Measurements from ENCODE around the gene SELENOP. TPM values are rescaled to one million over a fixed set of nuclear protein-coding genes. Genes with fewer than 3 reads are reported as not detected.

Gene SELENOP
- total RNA-seq, 4 donors from 2014 or later: 206 to 286 (median 238) TPM

DNA sequence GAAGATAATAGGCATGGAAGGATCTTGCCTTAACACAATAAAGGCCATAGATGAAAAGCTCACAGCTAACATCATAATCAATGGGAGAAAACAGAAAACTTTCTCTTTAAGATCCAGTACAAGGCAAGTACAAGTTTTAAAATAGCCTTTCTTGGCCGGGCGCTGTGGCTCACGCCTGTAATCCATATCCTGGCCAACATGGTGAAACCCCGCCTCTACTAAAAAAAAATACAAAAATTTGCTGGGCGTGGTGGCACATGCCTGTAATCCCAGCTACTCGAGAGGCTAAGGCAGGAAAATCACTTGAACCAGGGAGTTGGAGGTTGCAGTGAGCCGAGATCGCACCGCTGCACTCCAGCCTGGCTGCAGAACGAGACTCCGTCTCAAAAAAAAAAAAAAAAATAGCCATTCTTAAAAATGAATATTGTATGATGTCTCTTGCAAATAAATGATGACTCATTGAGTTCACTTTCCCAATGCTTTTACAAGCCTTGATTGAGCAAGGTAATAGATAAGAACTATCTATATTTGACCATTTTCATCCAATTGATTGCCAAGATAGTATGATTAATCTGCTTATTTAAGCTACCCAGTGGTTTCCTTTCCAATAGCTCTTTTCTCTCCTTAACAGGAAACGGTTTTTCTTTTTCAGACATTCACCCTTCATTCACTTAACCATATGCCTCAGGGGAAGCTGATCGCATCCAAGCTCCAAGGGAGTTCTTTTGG lies 39.3 kb downstream of the SELENOP start:
- TF ChIP-seq POLR2AphosphoS5 (IDR thresholded peaks at IDR 0.05) (no peak), EP300 (IDR thresholded peaks at IDR 0.05) (no peak), POLR2A (IDR thresholded peaks at IDR 0.05) (no peak)
- TF ChIP-seq, protein P1, sequence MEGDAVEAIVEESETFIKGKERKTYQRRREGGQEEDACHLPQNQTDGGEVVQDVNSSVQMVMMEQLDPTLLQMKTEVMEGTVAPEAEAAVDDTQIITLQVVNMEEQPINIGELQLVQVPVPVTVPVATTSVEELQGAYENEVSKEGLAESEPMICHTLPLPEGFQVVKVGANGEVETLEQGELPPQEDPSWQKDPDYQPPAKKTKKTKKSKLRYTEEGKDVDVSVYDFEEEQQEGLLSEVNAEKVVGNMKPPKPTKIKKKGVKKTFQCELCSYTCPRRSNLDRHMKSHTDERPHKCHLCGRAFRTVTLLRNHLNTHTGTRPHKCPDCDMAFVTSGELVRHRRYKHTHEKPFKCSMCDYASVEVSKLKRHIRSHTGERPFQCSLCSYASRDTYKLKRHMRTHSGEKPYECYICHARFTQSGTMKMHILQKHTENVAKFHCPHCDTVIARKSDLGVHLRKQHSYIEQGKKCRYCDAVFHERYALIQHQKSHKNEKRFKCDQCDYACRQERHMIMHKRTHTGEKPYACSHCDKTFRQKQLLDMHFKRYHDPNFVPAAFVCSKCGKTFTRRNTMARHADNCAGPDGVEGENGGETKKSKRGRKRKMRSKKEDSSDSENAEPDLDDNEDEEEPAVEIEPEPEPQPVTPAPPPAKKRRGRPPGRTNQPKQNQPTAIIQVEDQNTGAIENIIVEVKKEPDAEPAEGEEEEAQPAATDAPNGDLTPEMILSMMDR (IDR thresholded peaks at IDR 0.05): no peak
- Histone ChIP-seq H3K4me1 (peaks cover 3% of the 10 kb centered on the region), H3K36me3 (no peaks in the 10 kb centered on the region), H3K9me3 (no peaks in the 10 kb centered on the region), H3K27ac (no peak overlapping the region), H3K27me3 (no peaks in the 10 kb centered on the region), H3K4me3 (peak overlapping the region; percentile 24)
- 32% methylated on average over 13 of the region's 13 CpGs for WGBS
- DNase-seq (ENCODE audit: low spot score in 2 of 2): no peak

- TF ChIP-seq, protein P1 (IDR thresholded peaks at IDR 0.05): no peak
- TF ChIP-seq POLR2AphosphoS5 (IDR thresholded peaks at IDR 0.05) (no peak), EP300 (IDR thresholded peaks at IDR 0.05) (no peak), POLR2A (IDR thresholded peaks at IDR 0.05) (no peak)
- H3K36me3 ChIP-seq: no peaks in the 10 kb centered on the region
- H3K9me3 ChIP-seq: no peaks in the 10 kb centered on the region
- no peaks in the 10 kb centered on the region for H3K27me3 ChIP-seq
- H3K27ac ChIP-seq: no peak overlapping the region
- H3K4me3 ChIP-seq: no peak overlapping the region
- DNase-seq (ENCODE audit: low spot score in 2 of 2): no peak
- peaks cover 3% of the 10 kb centered on the region for H3K4me1 ChIP-seq
Observed at GRCh38 chr5:42770003-42770402, 41.7 kb downstream of the SELENOP start.

- Histone ChIP-seq H3K27me3 (no peaks in the 10 kb centered on the region), H3K4me1 (peaks cover 3% of the 10 kb centered on the region), H3K4me3 (no peak overlapping the region), H3K9me3 (no peaks in the 10 kb centered on the region), H3K36me3 (no peaks in the 10 kb centered on the region), H3K27ac (no peak overlapping the region)
- no peak for DNase-seq (ENCODE audit: low spot score in 2 of 2)
- TF ChIP-seq, protein P1 (IDR thresholded peaks at IDR 0.05): no peak
- TF ChIP-seq POLR2A (IDR thresholded peaks at IDR 0.05): no peak
- TF ChIP-seq POLR2AphosphoS5 (IDR thresholded peaks at IDR 0.05): no peak
- TF ChIP-seq EP300 (IDR thresholded peaks at IDR 0.05): no peak
- WGBS: 39% methylated on average over 1 of the region's 1 CpG
Observed at GRCh38 chr5:42768106-42768504, 43.6 kb downstream of the SELENOP start.

GRCh38 chr5:42767491-42768105 lies 44.1 kb downstream of the SELENOP start:
- TF ChIP-seq EP300 (IDR thresholded peaks at IDR 0.05) (no peak), POLR2A (IDR thresholded peaks at IDR 0.05) (no peak), POLR2AphosphoS5 (IDR thresholded peaks at IDR 0.05) (no peak)
- TF ChIP-seq, protein P1 (IDR thresholded peaks at IDR 0.05): peak in 1 of 2 donors; percentile 32

GRCh38 chr5:42761791-42762190 lies 49.9 kb downstream of the SELENOP start:
- Histone ChIP-seq H3K27ac (no peak overlapping the region), H3K4me3 (no peak overlapping the region), H3K36me3 (no peaks in the 10 kb centered on the region), H3K9me3 (no peaks in the 10 kb centered on the region), H3K4me1 (peaks cover 4% of the 10 kb centered on the region), H3K27me3 (no peaks in the 10 kb centered on the region)
- DNase-seq (ENCODE audit: low spot score in 2 of 2): no peak
- no peak for TF ChIP-seq POLR2AphosphoS5 (IDR thresholded peaks at IDR 0.05)
- TF ChIP-seq, protein P1 (IDR thresholded peaks at IDR 0.05): no peak
- TF ChIP-seq EP300 (IDR thresholded peaks at IDR 0.05): no peak
- no peak for TF ChIP-seq POLR2A (IDR thresholded peaks at IDR 0.05)
- WGBS: 90% methylated on average over 1 of the region's 1 CpG

More at GRCh38 chr5:42767491-42768105, 44.1 kb downstream of the SELENOP start:
- Histone ChIP-seq H3K27ac (no peak overlapping the region), H3K4me1 (peaks cover 3% of the 10 kb centered on the region), H3K36me3 (no peaks in the 10 kb centered on the region), H3K9me3 (no peaks in the 10 kb centered on the region), H3K27me3 (no peaks in the 10 kb centered on the region), H3K4me3 (no peak overlapping the region)
- no peak for DNase-seq (ENCODE audit: low spot score in 2 of 2)
- 33% methylated on average over 3 of the region's 3 CpGs for WGBS

All from suprapubic skin (tissue), 4 donors.